CD14-positive monocyte (primary cell): ENCODE measurements around the gene STX4. TPM values are rescaled to one million over a fixed set of nuclear protein-coding genes. Genes with fewer than 3 reads are reported as not detected.

ENCODE experiments used
- DNase-seq, 3 donors: peaks; one replicate each; pipeline ENCODE4 v3.0.0-alpha.2; 2011 to 2022
- H2AFZ ChIP-seq: 2 replicates; pipeline ENCODE4 v1.6.0; 2012; ENCODE audit warnings: mild to moderate bottlenecking, low read depth, low read length, inconsistent platforms; ENCODE audit not compliant: insufficient read depth, poor library complexity, severe bottlenecking
- H3K27ac ChIP-seq, 2 donors: 1 replicate in 1 of 2; 2 replicates in 1 of 2; pipeline ENCODE4 v1.5.1; 2012 to 2013; ENCODE audit warnings: low read length in 2 of 2, control low read depth in 1 of 2, inconsistent platforms in 1 of 2, low read depth in 1 of 2, mild to moderate bottlenecking in 1 of 2
- H3K27me3 ChIP-seq, 2 donors: one replicate each; pipeline versions ENCODE4 v1.6.0 to v1.6.1; 2011 to 2013; ENCODE audit warnings: low read length in 2 of 2; ENCODE audit not compliant: control insufficient read depth in 2 of 2, insufficient read depth in 2 of 2
- H3K36me3 ChIP-seq, 2 donors: replicated peaks in 1 of 2; 1 replicate in 1 of 2; 2 replicates in 1 of 2; pipeline versions ENCODE4 v1.5.1 to v1.6.1; 2012 to 2013; ENCODE audit warnings: low read length in 2 of 2, control low read depth in 1 of 2, inconsistent platforms in 1 of 2, mild to moderate bottlenecking in 1 of 2; ENCODE audit not compliant: insufficient read depth in 2 of 2, control insufficient read depth in 1 of 2
- H3K4me1 ChIP-seq, 2 donors: 1 replicate in 1 of 2; 2 replicates in 1 of 2; pipeline versions ENCODE4 v1.5.1 to v1.6.1; 2012 to 2013; ENCODE audit warnings: low read length in 2 of 2, control low read depth in 1 of 2, inconsistent platforms in 1 of 2, mild to moderate bottlenecking in 1 of 2, moderate library complexity in 1 of 2; ENCODE audit not compliant: insufficient read depth in 2 of 2, control insufficient read depth in 1 of 2
- H3K4me2 ChIP-seq: replicated peaks from 2 replicates; pipeline ENCODE3; 2012; ENCODE audit warnings: low read length, moderate library complexity, mild to moderate bottlenecking; ENCODE audit not compliant: poor library complexity, severe bottlenecking; ENCODE audit errors: extremely low read depth
- H3K4me3 ChIP-seq, 3 experiments: fragments of 200-600 bp in 1 of 3; sonication (generic) in 1 of 3; replicated peaks in 1 of 3; 1 replicate in 2 of 3; 2 replicates in 1 of 3; pipeline ENCODE4 v1.5.1; 2011 to 2013; ENCODE audit warnings: low read length in 3 of 3, mild to moderate bottlenecking in 3 of 3, control low read depth in 2 of 3, low read depth in 2 of 3, inconsistent platforms in 1 of 3, moderate library complexity in 1 of 3
- H3K79me2 ChIP-seq: 2 replicates; pipeline ENCODE4 v1.6.0; 2012; ENCODE audit warnings: mild to moderate bottlenecking, control low read depth, inconsistent platforms, low read length, moderate library complexity; ENCODE audit not compliant: insufficient read depth
- H3K9ac ChIP-seq: 2 replicates; pipeline ENCODE4 v1.6.0; 2017; ENCODE audit warnings: low read length, mild to moderate bottlenecking; ENCODE audit not compliant: insufficient read depth, poor library complexity, severe bottlenecking
- H3K9me3 ChIP-seq, 2 donors: replicated peaks in 1 of 2; 1 replicate in 1 of 2; 2 replicates in 1 of 2; pipeline versions ENCODE4 v1.5.1 to v1.6.1; 2012 to 2013; ENCODE audit warnings: low read length in 2 of 2, control low read depth in 1 of 2; ENCODE audit not compliant: control insufficient read depth in 1 of 2, insufficient read depth in 1 of 2
- H4K20me1 ChIP-seq: 2 replicates; pipeline ENCODE4 v1.6.0; 2012; ENCODE audit warnings: mild to moderate bottlenecking, low read length, control low read depth, moderate library complexity; ENCODE audit not compliant: insufficient read depth
- H3K27ac Mint-ChIP-seq, 7 donors: one replicate each; pipeline ENCODE4 v1.8.0; 2020; ENCODE audit warnings: mild to moderate bottlenecking in 7 of 7, mixed read lengths in 7 of 7, moderate library complexity in 6 of 7, inconsistent platforms in 2 of 7
- H3K27me3 Mint-ChIP-seq, 3 donors: one replicate each; pipeline ENCODE4 v1.8.0; 2021 to 2022; ENCODE audit warnings: low read depth in 3 of 3, mild to moderate bottlenecking in 3 of 3, mixed read lengths in 3 of 3, moderate library complexity in 3 of 3, inconsistent platforms in 1 of 3
- H3K36me3 Mint-ChIP-seq, 2 donors: one replicate each; pipeline ENCODE4 v1.8.0; 2020; ENCODE audit warnings: mixed read lengths in 2 of 2, inconsistent platforms in 1 of 2, mild to moderate bottlenecking in 1 of 2
- H3K4me1 Mint-ChIP-seq: one replicate; pipeline ENCODE4 v1.8.0; 2020; ENCODE audit warnings: mild to moderate bottlenecking, mixed read lengths
- H3K4me3 Mint-ChIP-seq, 2 donors: one replicate each; pipeline ENCODE4 v1.8.0; 2020; ENCODE audit warnings: mild to moderate bottlenecking in 2 of 2, mixed read lengths in 2 of 2, moderate library complexity in 1 of 2
- H3K9me3 Mint-ChIP-seq, 7 donors: one replicate each; pipeline ENCODE4 v1.8.0; 2020 to 2022; ENCODE audit warnings: mixed read lengths in 7 of 7, mild to moderate bottlenecking in 6 of 7, moderate library complexity in 6 of 7, inconsistent platforms in 2 of 7
- WGBS: methylation state at CpG from one replicate; pipeline ENCODE4 v1.1.5; 2013; ENCODE audit warnings: missing lambda C conversion rate; ENCODE audit not compliant: insufficient coverage; 5-methylcytosine and 5-hydroxymethylcytosine counted together
- intact Hi-C, 2 donors: fragments of 100-400 bp; cut with micrococcal nuclease; formaldehyde crosslinking; loops; one replicate each; pipeline versions ENCODE4 v1.15.0 to v1.15.1; 2023
- polyA plus RNA-seq, 3 donors: library from polyadenylated mRNA; depleted of rRNA in 1 of 3; unstranded in 2 of 3; stranded (reverse) in 1 of 3; fragments of 300-500 nt in 2 of 3; fragments of >200 nt in 1 of 3; fragmentation: Illumina TruSeq in 2 of 3; gene quantifications; 1 replicate in 2 of 3; 2 replicates in 1 of 3; pipeline ENCODE4 v1.2.3, GENCODE V29; 2012 to 2021
- TF ChIP-seq, protein P1 (sequence below): fragments of 200-600 bp; IDR thresholded peaks from one replicate; pipeline ENCODE4 v1.8.0; 2022; ENCODE audit warnings: antibody characterized with exemption, mild to moderate bottlenecking

Gene STX4
- polyA plus RNA-seq, 3 donors = 18.6 to 186 (median 21.8) TPM

DNA sequence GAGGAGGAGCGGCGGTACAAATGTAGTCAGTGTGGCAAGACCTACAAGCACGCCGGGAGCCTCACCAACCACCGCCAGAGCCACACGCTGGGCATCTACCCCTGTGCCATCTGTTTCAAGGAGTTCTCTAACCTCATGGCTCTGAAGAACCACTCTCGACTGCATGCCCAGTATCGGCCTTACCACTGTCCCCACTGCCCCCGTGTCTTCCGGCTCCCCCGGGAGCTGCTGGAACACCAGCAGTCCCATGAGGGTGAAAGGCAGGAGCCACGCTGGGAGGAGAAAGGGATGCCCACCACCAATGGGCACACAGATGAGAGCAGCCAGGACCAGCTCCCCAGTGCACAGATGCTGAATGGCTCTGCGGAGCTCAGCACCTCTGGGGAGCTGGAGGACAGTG lies 43.7 kb downstream of the STX4 start:
- peaks cover 31 to 45% of the 10 kb centered on the region in 2 donors for H3K4me1 ChIP-seq
- H3K27me3 ChIP-seq = no peaks in the 10 kb centered on the region
- TF ChIP-seq, protein P1, sequence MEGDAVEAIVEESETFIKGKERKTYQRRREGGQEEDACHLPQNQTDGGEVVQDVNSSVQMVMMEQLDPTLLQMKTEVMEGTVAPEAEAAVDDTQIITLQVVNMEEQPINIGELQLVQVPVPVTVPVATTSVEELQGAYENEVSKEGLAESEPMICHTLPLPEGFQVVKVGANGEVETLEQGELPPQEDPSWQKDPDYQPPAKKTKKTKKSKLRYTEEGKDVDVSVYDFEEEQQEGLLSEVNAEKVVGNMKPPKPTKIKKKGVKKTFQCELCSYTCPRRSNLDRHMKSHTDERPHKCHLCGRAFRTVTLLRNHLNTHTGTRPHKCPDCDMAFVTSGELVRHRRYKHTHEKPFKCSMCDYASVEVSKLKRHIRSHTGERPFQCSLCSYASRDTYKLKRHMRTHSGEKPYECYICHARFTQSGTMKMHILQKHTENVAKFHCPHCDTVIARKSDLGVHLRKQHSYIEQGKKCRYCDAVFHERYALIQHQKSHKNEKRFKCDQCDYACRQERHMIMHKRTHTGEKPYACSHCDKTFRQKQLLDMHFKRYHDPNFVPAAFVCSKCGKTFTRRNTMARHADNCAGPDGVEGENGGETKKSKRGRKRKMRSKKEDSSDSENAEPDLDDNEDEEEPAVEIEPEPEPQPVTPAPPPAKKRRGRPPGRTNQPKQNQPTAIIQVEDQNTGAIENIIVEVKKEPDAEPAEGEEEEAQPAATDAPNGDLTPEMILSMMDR = no peak
- no peak overlapping the region for H3K27ac ChIP-seq
- WGBS = over 99% methylated on average over 13 of the region's 13 CpGs
- H3K36me3 ChIP-seq = peaks cover 54 to 59% of the 10 kb centered on the region in 2 donors
- intact Hi-C loops = no loop called here
- Mint-ChIP-seq H3K27ac (peak overlapping the region in 5 of 7 donors; percentile 23 to 69 (median 37)), H3K27me3 (peaks cover 0 to 2% (median 1%) of the 10 kb centered on the region in 3 donors), H3K4me1 (peaks cover 42% of the 10 kb centered on the region), H3K36me3 (peaks cover 50 to 61% of the 10 kb centered on the region in 2 donors), H3K9me3 (no peaks in the 10 kb centered on the region), H3K4me3 (no peak overlapping the region)
- H3K4me3 ChIP-seq = no peak overlapping the region
- no peak overlapping the region for H3K4me2 ChIP-seq
- no peak for DNase-seq
- H2AFZ ChIP-seq = no peak overlapping the region
- no peak overlapping the region for H3K9ac ChIP-seq
- peaks cover 91% of the 10 kb centered on the region for H3K79me2 ChIP-seq
- H3K9me3 ChIP-seq = no peaks in the 10 kb centered on the region
- H4K20me1 ChIP-seq = peaks cover 80% of the 10 kb centered on the region

DNA sequence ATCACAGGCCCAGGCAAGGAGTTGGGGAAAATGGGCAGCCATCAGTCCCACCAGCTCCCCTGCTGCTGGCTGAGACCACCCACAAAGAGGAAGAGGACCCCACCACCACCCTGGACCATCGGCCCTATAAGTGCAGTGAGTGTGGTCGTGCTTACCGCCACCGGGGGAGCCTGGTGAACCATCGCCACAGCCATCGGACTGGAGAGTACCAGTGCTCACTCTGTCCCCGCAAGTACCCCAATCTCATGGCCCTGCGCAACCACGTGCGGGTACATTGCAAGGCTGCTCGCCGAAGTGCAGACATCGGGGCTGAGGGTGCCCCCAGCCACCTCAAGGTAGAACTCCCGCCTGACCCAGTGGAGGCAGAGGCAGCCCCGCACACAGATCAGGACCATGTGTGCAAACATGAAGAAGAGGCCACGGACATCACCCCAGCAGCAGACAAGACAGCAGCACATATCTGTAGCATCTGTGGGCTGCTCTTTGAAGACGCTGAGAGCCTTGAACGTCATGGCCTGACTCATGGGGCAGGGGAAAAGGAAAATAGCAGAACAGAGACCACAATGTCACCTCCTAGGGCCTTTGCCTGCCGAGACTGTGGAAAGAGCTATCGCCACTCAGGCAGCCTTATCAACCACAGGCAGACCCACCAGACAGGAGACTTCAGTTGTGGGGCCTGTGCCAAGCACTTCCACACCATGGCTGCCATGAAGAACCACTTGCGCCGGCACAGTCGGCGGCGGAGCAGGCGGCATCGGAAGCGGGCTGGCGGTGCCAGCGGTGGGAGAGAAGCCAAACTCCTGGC lies 44.4 kb downstream of the STX4 start:
- TF ChIP-seq, protein P1 = no peak
- Histone ChIP-seq H4K20me1 (peaks cover 80% of the 10 kb centered on the region), H2AFZ (no peak overlapping the region), H3K79me2 (peaks cover 89% of the 10 kb centered on the region), H3K4me3 (no peak overlapping the region), H3K9me3 (no peaks in the 10 kb centered on the region), H3K9ac (no peak overlapping the region), H3K36me3 (peaks cover 57 to 66% of the 10 kb centered on the region in 2 donors), H3K27ac (peak overlapping the region in 1 of 2 donors; percentile 13), H3K4me1 (peaks cover 23 to 39% of the 10 kb centered on the region in 2 donors), H3K27me3 (no peaks in the 10 kb centered on the region), H3K4me2 (no peak overlapping the region)
- peaks cover 0 to 5% (median 1%) of the 10 kb centered on the region in 3 donors for H3K27me3 Mint-ChIP-seq
- 94% methylated on average over 30 of the region's 30 CpGs for WGBS
- peak overlapping the region in 4 of 7 donors; percentile 41 to 78 (median 62) for H3K27ac Mint-ChIP-seq
- intact Hi-C loops = no loop called here
- no peak overlapping the region for H3K4me3 Mint-ChIP-seq
- H3K36me3 Mint-ChIP-seq = peaks cover 52 to 67% of the 10 kb centered on the region in 2 donors
- DNase-seq = no peak
- H3K9me3 Mint-ChIP-seq = no peaks in the 10 kb centered on the region
- H3K4me1 Mint-ChIP-seq = peaks cover 37% of the 10 kb centered on the region
